GOT3 (cell line): ENCODE results near the gene ADGRV1.

ENCODE experiments used
- DNase-seq: peaks from one replicate; lab custom pipeline; 2025; ENCODE audit warnings: mixed read lengths; lab: John Stamatoyannopoulos, UW

ADGRV1 gene

GRCh38 chr5:91111473-91112238, 553.1 kb downstream of the ADGRV1 start:
- no peak for DNase-seq

DNA sequence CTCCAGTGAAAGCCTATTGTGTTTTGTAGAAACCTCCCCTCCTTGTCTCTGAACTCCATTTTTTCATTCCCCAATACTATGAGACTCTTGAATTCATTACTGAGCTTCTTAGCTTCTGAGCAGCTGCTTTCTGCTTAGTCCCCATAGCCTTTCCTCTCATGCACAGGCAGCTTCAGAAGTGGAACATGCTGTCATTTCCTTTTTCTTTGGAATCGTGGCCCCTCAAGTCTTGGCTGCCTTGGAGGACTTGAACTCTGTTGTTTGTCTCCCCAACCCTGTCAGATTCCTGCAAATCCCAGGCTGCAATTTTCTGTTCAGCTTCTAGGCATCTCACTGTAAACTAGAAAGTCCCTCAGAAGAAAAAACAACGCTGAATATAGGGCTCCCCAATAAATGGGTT, 556.1 kb downstream of the ADGRV1 start:
- no peak for DNase-seq

- DNase-seq = no peak
These were observed 559.8 kb downstream of the ADGRV1 start for GRCh38 chr5:91118354-91118753.

DNA sequence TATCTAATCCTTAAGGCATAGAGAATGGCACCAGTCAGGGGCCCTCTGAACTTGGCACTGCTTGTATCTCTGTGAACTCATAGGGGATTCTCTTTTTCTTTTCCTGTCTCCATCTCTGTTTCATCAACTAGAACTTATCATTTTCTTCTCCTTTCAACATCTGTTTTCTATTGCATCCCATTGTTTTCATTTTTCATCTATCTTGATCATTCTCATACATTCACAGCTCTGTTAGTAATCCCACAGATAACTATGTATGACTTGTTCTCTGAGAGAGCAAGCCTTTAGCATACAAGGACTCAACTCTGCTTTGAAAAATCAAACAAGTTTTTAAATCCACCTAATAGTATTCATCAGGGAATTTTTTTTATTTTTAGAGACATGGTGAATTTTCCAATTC, 560.2 kb downstream of the ADGRV1 start:
- DNase-seq = no peak

- DNase-seq = no peak
These were observed 560.6 kb downstream of the ADGRV1 start for GRCh38 chr5:91119217-91119616.

DNA sequence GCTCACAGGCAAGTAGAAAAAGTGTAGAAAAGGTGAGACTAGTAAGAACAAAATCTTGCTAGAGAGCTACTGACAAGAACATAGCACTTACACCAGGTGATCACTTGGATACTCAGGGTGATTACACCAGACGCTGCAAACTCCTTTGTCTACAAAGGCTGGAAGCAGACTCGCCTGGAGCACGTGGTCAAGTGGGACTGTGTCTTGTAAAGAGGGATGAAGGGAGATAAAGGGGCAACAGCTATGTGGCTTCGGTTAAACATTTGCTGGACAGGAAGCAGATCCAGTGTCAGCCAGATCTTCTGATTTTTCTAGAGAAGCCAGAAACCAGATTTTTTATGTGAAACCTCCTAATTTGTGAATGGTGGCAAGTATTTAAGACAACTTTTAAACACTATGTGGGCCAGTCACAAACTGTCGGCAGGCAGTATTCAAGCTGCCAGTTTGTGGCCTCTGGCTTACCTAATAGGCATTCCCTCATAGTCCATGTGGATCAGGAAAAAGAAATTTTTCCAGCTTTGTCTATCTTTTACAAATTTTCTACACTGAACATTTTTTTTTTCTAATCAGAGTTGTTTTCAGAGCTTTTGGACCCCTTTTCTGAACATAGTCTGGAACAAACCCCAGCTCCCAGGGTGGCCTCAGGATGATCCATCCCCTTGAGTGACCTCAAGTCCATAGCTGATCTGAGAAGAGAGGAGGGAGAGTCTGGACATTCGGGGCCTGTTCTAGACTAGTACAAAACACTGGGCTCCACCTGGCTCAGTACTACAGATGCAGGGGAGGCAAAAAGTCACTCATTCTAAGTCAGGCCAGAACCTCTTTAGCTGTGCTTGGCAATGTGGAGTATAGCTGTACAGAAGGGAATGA, 561.6 kb downstream of the ADGRV1 start:
- DNase-seq = no peak

DNA sequence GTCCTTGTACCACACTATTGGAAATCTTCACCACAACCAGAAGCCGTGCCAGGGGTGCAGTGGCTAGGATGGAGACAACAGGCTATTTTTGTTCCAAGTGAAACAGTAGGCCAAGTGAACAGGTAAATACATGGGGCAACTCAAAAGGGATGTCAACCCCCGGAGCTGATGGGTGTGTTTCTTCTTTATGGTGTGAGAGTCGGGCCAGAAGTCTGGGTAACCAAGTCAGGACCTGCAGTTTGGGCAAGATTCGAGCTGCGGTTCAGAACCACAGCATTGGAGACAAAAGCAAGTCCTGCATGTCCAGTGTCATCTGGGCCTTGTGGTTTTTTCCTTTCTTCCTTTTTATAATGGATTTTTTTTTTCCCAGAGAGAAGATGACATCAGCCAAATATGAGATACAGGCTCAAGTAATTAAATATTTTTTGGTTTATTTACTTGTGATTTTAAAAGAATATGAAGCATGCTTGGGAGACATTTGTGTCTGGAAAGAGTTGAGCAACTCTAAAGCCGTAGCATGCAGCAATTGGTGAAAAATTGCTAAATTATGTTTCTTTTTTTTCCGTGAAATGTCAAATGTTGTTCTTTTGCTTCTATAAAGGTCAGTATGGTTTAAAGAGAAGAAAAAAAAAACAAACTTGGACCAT, 562.9 kb downstream of the ADGRV1 start:
- DNase-seq = no peak

- DNase-seq = no peak
These were observed 564.1 kb downstream of the ADGRV1 start for GRCh38 chr5:91122651-91123050.

GRCh38 chr5:91123291-91123690, 564.7 kb downstream of the ADGRV1 start:
- DNase-seq = no peak

- DNase-seq = no peak
These were observed 565.3 kb downstream of the ADGRV1 start for GRCh38 chr5:91123901-91124300.

- DNase-seq = no peak
These were observed 567.3 kb downstream of the ADGRV1 start for GRCh38 chr5:91125916-91126315.

DNA sequence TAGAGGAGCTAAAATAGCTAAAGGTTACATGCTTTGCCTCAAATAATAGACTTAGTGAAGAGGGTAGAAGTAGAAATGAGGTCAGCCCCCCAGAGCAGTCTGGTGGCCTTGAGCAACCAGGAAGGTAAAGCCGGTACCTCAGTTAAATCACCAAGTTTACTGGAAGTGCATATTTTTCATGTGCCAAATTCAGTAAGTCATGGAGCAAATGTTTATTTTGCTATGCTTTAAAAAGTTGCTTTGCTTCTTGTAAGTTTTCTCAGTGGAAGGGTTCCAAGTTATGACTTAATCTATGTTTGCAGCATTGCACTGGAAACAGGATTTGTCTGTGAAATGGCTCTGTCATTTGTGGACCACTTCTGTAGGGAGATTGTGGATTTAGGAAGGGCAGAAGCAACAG, 567.9 kb downstream of the ADGRV1 start:
- no peak for DNase-seq

GRCh38 chr5:91126888-91127287, 568.3 kb downstream of the ADGRV1 start:
- DNase-seq = no peak

DNA sequence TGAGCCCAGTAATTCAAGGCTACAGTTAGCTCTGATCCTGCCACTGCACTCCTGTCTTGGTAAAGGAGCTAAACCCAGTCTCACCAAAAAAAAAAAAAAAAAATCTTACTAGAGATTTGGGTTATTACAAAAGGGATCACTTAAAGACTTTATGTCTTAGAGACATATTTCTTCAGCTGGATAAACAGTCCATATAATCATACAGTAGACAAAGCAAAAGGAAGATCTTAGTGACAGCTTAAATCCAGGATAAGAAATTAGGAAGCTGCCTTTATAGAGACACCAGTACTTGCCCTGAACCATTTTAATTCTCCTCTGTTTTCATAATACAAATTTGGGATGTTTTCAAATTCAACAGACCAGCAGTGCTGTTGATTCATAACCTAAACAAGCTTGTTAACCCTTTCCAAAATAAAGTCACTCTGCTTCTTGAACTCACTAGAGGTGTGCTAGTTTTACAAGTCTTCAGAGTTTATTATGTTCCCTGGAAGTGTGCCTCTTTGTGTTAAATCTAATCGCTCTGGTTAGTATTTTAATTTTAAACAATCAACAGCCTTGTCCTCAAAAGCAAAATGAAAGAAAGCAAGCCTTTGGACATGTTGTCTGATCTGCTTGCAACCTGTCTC, 569.0 kb downstream of the ADGRV1 start:
- no peak for DNase-seq

DNA sequence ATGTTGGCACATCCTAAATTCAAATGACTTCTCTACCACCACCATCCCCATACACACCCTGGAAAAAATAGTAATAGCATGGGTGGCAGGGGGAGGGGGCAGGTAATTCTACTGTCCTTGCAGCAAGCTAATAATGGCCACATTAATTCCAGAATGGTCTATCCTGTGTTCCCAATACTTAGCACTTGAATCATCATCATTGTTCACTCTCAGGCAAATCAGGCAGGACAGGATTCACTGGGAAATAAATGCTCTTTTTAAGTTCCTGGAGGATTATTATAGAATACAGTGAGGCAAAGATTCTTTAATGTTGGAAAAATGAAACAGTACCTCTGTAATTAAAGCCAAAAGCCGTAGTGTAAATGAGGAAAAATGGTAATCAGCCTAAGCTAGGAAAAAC, 570.0 kb downstream of the ADGRV1 start:
- no peak for DNase-seq

GRCh38 chr5:91129748-91130147, 571.2 kb downstream of the ADGRV1 start:
- no peak for DNase-seq

DNA sequence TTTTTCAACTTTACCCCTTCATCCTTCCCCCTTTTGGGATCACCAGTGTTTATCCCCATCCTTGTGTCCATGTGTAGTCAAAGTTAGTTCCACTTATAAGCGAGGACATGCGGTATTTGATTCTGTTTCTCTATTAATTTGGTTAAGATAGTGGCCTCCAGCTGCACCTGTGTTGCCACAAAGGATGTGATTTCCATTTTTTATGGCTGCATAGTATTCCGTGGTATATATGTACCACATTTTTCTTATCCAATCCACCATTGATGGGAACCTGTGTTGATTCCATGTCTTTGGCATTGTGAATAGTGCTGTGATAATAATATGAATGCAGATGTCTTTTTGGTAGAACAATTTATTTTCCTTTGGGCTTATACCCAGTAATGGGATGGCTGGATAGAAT, 572.2 kb downstream of the ADGRV1 start:
- DNase-seq = no peak

- no peak for DNase-seq
These were observed 574.0 kb downstream of the ADGRV1 start for GRCh38 chr5:91132550-91132949.

DNA sequence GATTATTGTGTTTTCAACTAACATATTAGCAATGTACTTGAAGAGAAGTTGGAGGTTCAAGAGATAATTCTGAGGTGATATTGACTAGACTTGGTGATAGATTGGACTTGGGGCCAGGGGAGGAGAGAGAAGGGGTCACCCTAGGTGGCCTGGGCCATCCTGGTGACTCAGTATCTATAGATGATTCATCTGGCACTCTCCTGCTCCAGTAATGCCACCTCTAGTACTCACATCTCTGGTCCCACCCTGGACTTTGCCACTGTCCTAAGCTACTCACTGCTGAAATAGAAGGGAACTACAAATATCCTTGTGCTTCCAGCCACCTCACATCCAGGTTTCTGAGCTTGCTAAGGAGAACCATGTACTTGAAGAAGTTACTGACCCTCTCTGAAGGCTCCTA, 574.6 kb downstream of the ADGRV1 start:
- no peak for DNase-seq

GRCh38 chr5:91135475-91136248, 577.1 kb downstream of the ADGRV1 start:
- no peak for DNase-seq

DNA sequence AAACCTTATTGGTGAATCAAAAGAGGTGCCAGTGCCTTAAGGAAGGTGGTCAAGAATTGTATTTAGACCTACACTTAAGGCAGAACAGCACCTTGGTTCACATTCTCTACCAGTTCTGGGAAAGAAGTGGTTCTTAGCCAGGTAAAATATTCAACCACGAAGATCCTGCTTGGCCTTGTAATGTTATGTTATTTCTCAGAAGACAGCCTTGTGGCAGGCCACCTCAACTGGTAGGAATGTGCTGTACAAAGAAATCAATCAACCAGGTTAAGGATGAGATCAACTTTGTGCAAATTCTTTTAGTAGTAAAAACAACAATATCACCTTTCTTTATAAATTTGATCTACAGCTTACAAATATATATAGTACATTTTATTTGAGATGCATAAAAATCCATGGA, 577.7 kb downstream of the ADGRV1 start:
- no peak for DNase-seq

DNA sequence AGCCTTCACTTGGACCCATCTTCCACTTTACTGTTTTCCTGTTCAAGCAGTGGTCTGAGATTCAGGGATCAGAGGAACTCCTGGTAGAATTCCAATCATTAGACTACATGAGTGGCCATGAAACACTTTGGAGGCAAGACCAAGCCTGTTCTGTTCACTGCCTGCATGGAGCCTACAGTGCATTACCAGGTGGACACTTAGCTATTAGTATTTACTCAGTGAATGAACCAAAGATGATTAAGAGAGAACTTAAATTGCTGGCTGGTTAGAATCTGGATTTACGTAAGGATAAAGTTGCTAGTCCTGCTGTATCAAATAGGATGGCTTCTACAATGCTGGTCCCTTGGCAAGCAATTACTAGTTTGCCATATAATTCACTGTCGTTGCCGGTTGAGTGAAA, 579.0 kb downstream of the ADGRV1 start:
- DNase-seq = no peak
